Activated CD4-positive, alpha-beta T cell treated with anti-CD3 and anti-CD28 coated beads for 36 hours (primary cell): ENCODE measurements around the gene B3GAT3. TPM values are rescaled to one million over a fixed set of nuclear protein-coding genes. Genes with fewer than 3 reads are reported as not detected.
A peak's percentile ranks its signal among the peaks of the same experiment; 100 is the strongest.

Source experiments
- ATAC-seq: fragments of 200-7000 bp; cut with Tn5 transposase; one replicate; pipeline ENCODE4 v1.10.0; 2021; ENCODE audit warnings: mild to moderate bottlenecking, moderate library complexity
- CTCF ChIA-PET: fragments of 350-600 bp; sonication (Branson Sonifier 250); formaldehyde crosslinking; loops from one replicate; lab custom pipeline; 2021; ENCODE audit warnings: antibody characterized with exemption; lab: Charles Lee
- POLR2A ChIA-PET: fragments of 350-600 bp; sonication (Branson Sonifier 250); formaldehyde crosslinking; loops from one replicate; lab custom pipeline; 2021; ENCODE audit warnings: antibody characterized with exemption, inconsistent platforms; lab: Charles Lee
- DNase-seq: peaks from one replicate; pipeline ENCODE4 v3.0.0-alpha.2; 2020
- H3K27ac Mint-ChIP-seq: one replicate; pipeline ENCODE4 v1.8.0; 2021; ENCODE audit warnings: mixed read lengths
- H3K27me3 Mint-ChIP-seq: one replicate; pipeline ENCODE4 v1.8.0; 2021; ENCODE audit warnings: mixed read lengths
- H3K36me3 Mint-ChIP-seq: one replicate; pipeline ENCODE4 v1.8.0; 2021; ENCODE audit warnings: low read depth, mixed read lengths
- H3K4me1 Mint-ChIP-seq: one replicate; pipeline ENCODE4 v1.8.0; 2021; ENCODE audit warnings: mixed read lengths
- H3K4me3 Mint-ChIP-seq: one replicate; pipeline ENCODE4 v1.8.0; 2021; ENCODE audit warnings: mild to moderate bottlenecking, moderate library complexity, mixed read lengths
- H3K9me3 Mint-ChIP-seq: one replicate; pipeline ENCODE4 v1.8.0; 2021; ENCODE audit warnings: low read depth, mixed read lengths
- intact Hi-C, 2 experiments: fragments of 100-400 bp; cut with DNase I in 1 of 2; cut with micrococcal nuclease in 1 of 2; formaldehyde crosslinking; loops; one replicate each; pipeline versions ENCODE4 v1.14.2 to v1.15.1; 2022 to 2024; cut with DNase I, micrococcal nuclease
- total RNA-seq, 2 experiments: library from RNA; stranded (reverse); gene quantifications; one replicate each; pipeline ENCODE4 v1.2.3, GENCODE V29; 2021

Gene B3GAT3
- 10 to 100 TPM; 48.7 to 57.5 TPM for total RNA-seq

DNA sequence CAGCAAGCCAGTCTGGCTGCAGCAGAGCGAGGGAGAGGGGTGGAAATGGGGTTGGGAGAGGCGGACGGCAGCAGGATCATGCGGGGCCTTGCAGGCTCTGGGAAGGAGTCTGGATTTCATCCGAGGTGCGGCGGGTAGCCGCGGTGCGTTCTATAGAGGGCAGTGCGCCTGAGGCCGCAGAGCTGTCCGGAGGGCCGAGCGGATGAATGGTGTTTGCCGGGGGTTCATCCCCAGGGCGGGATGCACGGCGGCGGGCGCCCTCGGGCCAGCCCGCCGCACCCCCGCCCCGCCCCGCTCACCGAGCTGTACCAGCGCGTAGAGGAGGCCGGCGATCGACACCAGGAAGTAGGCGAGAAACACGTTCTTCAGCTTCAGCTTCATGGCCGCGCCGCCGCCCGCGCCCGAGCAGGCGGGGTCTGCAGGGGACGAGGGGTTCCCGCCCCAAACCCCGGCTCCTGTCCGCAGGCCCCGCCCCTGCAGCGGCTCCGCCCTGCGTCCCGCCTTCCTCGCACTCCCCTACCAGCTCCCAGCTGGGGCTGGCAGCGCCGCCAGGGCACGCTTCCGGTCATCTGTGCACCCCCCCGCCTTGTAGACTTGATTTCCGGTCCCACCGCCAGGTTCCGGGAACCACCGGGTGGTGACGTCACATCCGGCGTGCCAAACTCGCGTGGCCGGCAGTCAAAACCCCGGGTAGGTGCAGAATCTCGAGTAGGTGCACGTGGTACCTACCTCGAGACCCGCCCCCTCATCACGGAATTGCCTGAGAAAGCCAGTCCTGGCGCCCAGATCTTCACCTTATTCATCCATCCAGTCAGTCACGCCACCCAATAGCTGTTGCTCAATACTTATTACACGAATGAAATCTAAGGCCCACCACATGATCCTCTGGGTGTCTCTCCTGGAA is at the start of gene B3GAT3:
B3GAT3 (minus strand) TSS at position 420 of the 904 bp plus-strand sequence; CDS start at position 381, 39 bp downstream.
- Mint-ChIP-seq H3K4me1 (peaks cover 29% of the 10 kb centered on the region), H3K4me3 (peak within 1 kb of the TSS; percentile 92), H3K36me3 (peaks cover 32% of the 10 kb centered on the region), H3K27me3 (no peaks in the 10 kb centered on the region), H3K27ac (peak within 1 kb of the TSS; percentile 94), H3K9me3 (no peaks in the 10 kb centered on the region)
- ChIA-PET POLR2A (interaction anchor here (0.6 to 3.2 kb wide), 14 partner anchors 10 to 234 kb away, joined by 3 to 16 read pairs (median 6); partner anchors contain the start of genes BSCL2, C11orf98, CSKMT and GANAB), CTCF (interaction anchor here (0.7 to 2.9 kb wide), 11 partner anchors 9 to 58 kb away, joined by 3 to 14 read pairs (median 5); partner anchors contain the start of genes C11orf98, CSKMT, EML3 and GANAB)
- peak; percentile 94 for ATAC-seq
- intact Hi-C loops: loop anchor here (1.0 kb wide), 11 partner anchors 10 to 830 kb away; partner anchors contain the start of genes EML3 (in 2 of the 2), TUT1 (in 2 of the 2), C11orf98 (in 1 of the 2) and CSKMT (in 1 of the 2)
- peak; percentile 97 for DNase-seq

- ChIA-PET CTCF (interaction anchor here (0.9 to 2.2 kb wide), 10 partner anchors 10 to 247 kb away, joined by 3 to 7 read pairs (median 4); partner anchors contain the start of genes B3GAT3, INTS5 and SLC3A2), POLR2A (interaction anchor here (0.7 to 3.0 kb wide), 14 partner anchors 10 to 210 kb away, joined by 3 to 24 read pairs (median 6); partner anchors contain the start of genes B3GAT3, BSCL2, GANAB and GNG3)
- no peaks in the 10 kb centered on the region for H3K9me3 Mint-ChIP-seq
- peak overlapping the region; percentile 96 for H3K27ac Mint-ChIP-seq
- peaks cover 58% of the 10 kb centered on the region for H3K36me3 Mint-ChIP-seq
- peaks cover 51% of the 10 kb centered on the region for H3K4me1 Mint-ChIP-seq
- intact Hi-C loops: loop anchor here (1.0 to 5.0 kb wide), 6 partner anchors 25 to 171 kb away; partner anchors contain the start of genes HNRNPUL2 (in 2 of the 2), BSCL2 (in 1 of the 2), GANAB (in 1 of the 2) and GNG3 (in 1 of the 2)
- no peak for DNase-seq
- H3K4me3 Mint-ChIP-seq: peak overlapping the region; percentile 91
- peak; percentile 11 for ATAC-seq
- no peaks in the 10 kb centered on the region for H3K27me3 Mint-ChIP-seq
Measured at GRCh38 chr11:62671236-62671607, 49.4 kb upstream of the B3GAT3 start.

- ATAC-seq (no peak), DNase-seq (no peak)
- POLR2A ChIA-PET: interaction anchor here (0.5 to 3.2 kb wide), 12 partner anchors 10 to 131 kb away, joined by 3 to 23 read pairs (median 4); partner anchors contain the start of genes BSCL2, EEF1G, GNG3 and INTS5
- H3K4me1 Mint-ChIP-seq: peaks cover 49% of the 10 kb centered on the region
- no peaks in the 10 kb centered on the region for H3K9me3 Mint-ChIP-seq
- H3K27me3 Mint-ChIP-seq: no peaks in the 10 kb centered on the region
- peak overlapping the region; percentile 91 for H3K4me3 Mint-ChIP-seq
- CTCF ChIA-PET: interaction anchor here (0.6 to 2.2 kb wide), 6 partner anchors 58 to 1198 kb away, joined by 3 to 7 read pairs (median 3); partner anchors contain the start of gene TMEM179B
- H3K27ac Mint-ChIP-seq: peak overlapping the region; percentile 96
- peaks cover 61% of the 10 kb centered on the region for H3K36me3 Mint-ChIP-seq
- intact Hi-C loops: loop anchor here (2.0 to 5.0 kb wide), 4 partner anchors 38 to 173 kb away; partner anchors contain the start of genes BSCL2 (in 1 of the 2), GNG3 (in 1 of the 2), HNRNPUL2 (in 1 of the 2) and TTC9C (in 1 of the 2)
Measured at GRCh38 chr11:62669420-62670161, 47.8 kb upstream of the B3GAT3 start.

DNA sequence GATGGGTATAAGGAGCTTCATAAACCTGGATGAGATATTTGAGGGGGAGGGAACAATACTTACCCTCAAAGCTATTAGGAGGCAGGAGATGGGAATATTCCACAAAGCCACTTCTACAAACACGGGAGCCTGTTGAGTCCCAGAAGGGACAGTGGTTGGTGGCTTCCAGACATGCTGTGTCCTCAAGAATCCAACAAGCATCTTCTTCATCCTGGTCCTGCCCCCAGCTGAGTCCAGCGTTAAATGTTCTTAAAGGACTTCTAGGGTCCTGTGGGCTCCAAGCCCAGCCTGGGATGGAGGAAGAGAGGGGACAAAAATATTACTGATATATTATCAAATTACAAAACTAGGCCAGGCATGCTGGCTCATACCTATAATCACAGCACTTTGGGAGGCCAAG is 45.7 kb upstream of the B3GAT3 start:
- Mint-ChIP-seq H3K27ac (peak overlapping the region; percentile 89), H3K27me3 (no peaks in the 10 kb centered on the region), H3K4me1 (peaks cover 48% of the 10 kb centered on the region), H3K36me3 (peaks cover 67% of the 10 kb centered on the region), H3K4me3 (peak overlapping the region; percentile 93), H3K9me3 (no peaks in the 10 kb centered on the region)
- CTCF ChIA-PET: interaction anchor here (0.6 to 1.2 kb wide), 7 partner anchors 9 to 239 kb away, joined by 3 to 5 read pairs (median 3); no protein-coding TSS in a partner anchor
- intact Hi-C loops: no loop called here
- no peak for DNase-seq
- POLR2A ChIA-PET: interaction anchor here (0.6 to 3.2 kb wide), 9 partner anchors 9 to 174 kb away, joined by 3 to 23 read pairs (median 4); partner anchors contain the start of genes GANAB, HNRNPUL2, TTC9C and TUT1
- ATAC-seq: no peak

GRCh38 chr11:62666259-62666926 is 44.6 kb upstream of the B3GAT3 start:
- peak overlapping the region; percentile 89 for H3K27ac Mint-ChIP-seq
- ChIA-PET POLR2A (interaction anchor here (0.6 to 3.2 kb wide), 15 partner anchors 10 to 189 kb away, joined by 3 to 38 read pairs (median 14); partner anchors contain the start of genes HNRNPUL2, INTS5, MTA2 and POLR2G), CTCF (interaction anchor here (1.2 to 2.7 kb wide), 4 partner anchors 12 to 121 kb away, joined by 3 to 21 read pairs (median 13); partner anchors contain the start of genes INTS5, MTA2, TMEM179B and TUT1)
- H3K4me3 Mint-ChIP-seq: peak overlapping the region; percentile 93
- H3K9me3 Mint-ChIP-seq: no peaks in the 10 kb centered on the region
- H3K27me3 Mint-ChIP-seq: no peaks in the 10 kb centered on the region
- H3K36me3 Mint-ChIP-seq: peaks cover 61% of the 10 kb centered on the region
- H3K4me1 Mint-ChIP-seq: peaks cover 45% of the 10 kb centered on the region
- intact Hi-C loops: no loop called here
- ATAC-seq: no peak
- DNase-seq: peak; percentile 32

DNA sequence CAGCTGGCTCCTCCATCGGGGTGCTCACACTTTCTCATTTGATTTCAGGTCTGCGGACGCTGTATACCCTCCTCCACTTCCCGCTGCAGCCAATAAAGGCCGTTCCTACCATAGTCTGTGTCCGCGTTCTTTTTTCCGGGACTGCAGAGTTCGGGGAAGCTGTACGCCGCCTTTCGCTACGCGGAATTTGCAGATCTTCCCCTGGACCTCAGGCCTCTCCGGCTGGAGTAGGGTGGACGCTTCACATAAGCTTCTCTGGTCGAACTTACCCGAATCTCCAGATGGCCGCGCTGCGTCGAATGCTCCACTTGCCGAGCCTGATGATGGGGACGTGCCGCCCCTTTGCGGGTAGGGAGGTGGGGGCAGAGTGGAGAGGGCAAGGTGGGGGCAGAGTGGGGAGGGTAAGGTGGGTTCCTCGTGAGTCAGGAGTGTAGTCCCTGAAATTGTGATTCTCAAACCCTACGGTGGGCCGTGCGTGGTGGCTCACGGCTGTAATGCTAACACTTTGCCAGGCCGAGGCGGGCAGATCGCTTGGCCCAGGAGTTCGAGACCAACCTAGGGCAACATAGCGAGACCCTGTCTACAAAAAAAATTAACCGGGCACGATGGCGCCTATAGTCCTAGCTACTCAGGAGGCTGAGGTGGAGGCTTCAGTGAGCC is 43.9 kb upstream of the B3GAT3 start:
- intact Hi-C loops: loop anchor here (1.0 to 2.0 kb wide), 13 partner anchors 12 to 190 kb away; partner anchors contain the start of genes EML3 (in 2 of the 2), GANAB (in 2 of the 2), INTS5 (in 2 of the 2) and TUT1 (in 2 of the 2)
- H3K36me3 Mint-ChIP-seq: peaks cover 56% of the 10 kb centered on the region
- POLR2A ChIA-PET: interaction anchor here (0.6 to 2.8 kb wide), 30 partner anchors 9 to 1652 kb away, joined by 3 to 38 read pairs (median 10); partner anchors contain the start of genes B3GAT3, BSCL2, EEF1G and GANAB
- ATAC-seq: peak; percentile 21
- peak overlapping the region; percentile 93 for H3K4me3 Mint-ChIP-seq
- peak overlapping the region; percentile 89 for H3K27ac Mint-ChIP-seq
- peak; percentile 71 for DNase-seq
- H3K9me3 Mint-ChIP-seq: no peaks in the 10 kb centered on the region
- peaks cover 42% of the 10 kb centered on the region for H3K4me1 Mint-ChIP-seq
- CTCF ChIA-PET: interaction anchor here (0.6 to 2.7 kb wide), 12 partner anchors 8 to 362 kb away, joined by 3 to 21 read pairs (median 4); partner anchors contain the start of genes BSCL2, GNG3, INTS5 and MTA2
- H3K27me3 Mint-ChIP-seq: no peaks in the 10 kb centered on the region

DNA sequence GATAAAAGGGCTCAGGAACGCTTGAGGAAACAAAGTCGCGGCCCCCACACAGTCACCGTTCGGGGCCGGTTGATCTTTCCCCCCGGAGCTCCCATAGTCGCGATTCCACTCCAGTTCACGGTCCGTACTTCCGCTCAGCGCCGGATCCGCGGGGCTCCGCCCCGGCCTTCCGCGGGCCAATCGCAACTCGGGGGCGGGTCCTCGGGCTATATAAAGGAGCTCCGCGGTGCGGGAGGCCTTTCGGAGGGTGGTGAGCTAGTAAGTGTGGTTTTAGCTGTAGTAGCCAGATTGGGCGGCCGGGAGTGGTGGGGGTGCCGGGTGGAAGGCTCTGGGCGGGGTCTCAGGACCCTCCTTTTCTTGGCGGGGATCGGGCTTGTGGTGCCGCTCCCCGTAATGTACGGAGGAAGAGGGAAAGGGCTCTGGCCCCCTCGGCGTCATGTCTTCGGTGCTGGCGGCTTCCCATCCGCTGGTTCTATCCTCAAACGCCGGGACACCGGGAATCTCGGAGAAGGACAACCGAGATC is 43.4 kb upstream of the B3GAT3 start, which contains the start of the genes C11orf98 and CSKMT:
C11orf98 (minus strand) TSS at position 136 of the 524 bp plus-strand sequence; CDS start at position 95, 41 bp downstream.
CSKMT (plus strand) TSS at position 238 of the 524 bp plus-strand sequence. CDS start 568 bp downstream, outside the sequence.
- Mint-ChIP-seq H3K4me1 (peaks cover 38% of the 10 kb centered on the region), H3K4me3 (peak within 1 kb of the TSS; percentile 93), H3K36me3 (peaks cover 51% of the 10 kb centered on the region), H3K9me3 (no peaks in the 10 kb centered on the region), H3K27me3 (no peaks in the 10 kb centered on the region), H3K27ac (peak within 1 kb of the TSS; percentile 89)
- ChIA-PET CTCF (interaction anchor here (0.6 to 2.7 kb wide), 18 partner anchors 9 to 362 kb away, joined by 3 to 21 read pairs (median 4); partner anchors contain the start of genes BSCL2, GNG3, INTS5 and MTA2), POLR2A (interaction anchor here (0.5 to 2.8 kb wide), 36 partner anchors 8 to 1653 kb away, joined by 3 to 38 read pairs (median 6); partner anchors contain the start of genes B3GAT3, BSCL2, EEF1G and GANAB)
- intact Hi-C loops: loop anchor here (1.0 to 2.0 kb wide), 13 partner anchors 12 to 190 kb away; partner anchors contain the start of genes EML3 (in 2 of the 2), GANAB (in 2 of the 2), INTS5 (in 2 of the 2) and TUT1 (in 2 of the 2)
- peak; percentile 97 for DNase-seq
- peak; percentile 90 for ATAC-seq

GRCh38 chr11:62664405-62665074 is 42.8 kb upstream of the B3GAT3 start:
- peak; percentile 60 for ATAC-seq
- Mint-ChIP-seq H3K36me3 (peaks cover 47% of the 10 kb centered on the region), H3K4me1 (peaks cover 32% of the 10 kb centered on the region), H3K27me3 (no peaks in the 10 kb centered on the region), H3K27ac (peak overlapping the region; percentile 89), H3K9me3 (no peaks in the 10 kb centered on the region), H3K4me3 (peak overlapping the region; percentile 93)
- ChIA-PET CTCF (interaction anchor here (0.6 to 2.7 kb wide), 17 partner anchors 9 to 363 kb away, joined by 3 to 21 read pairs (median 4); partner anchors contain the start of genes BSCL2, GNG3, INTS5 and MTA2), POLR2A (interaction anchor here (0.5 to 2.8 kb wide), 35 partner anchors 9 to 699 kb away, joined by 3 to 38 read pairs (median 7); partner anchors contain the start of genes B3GAT3, BSCL2, EEF1G and GANAB)
- peak; percentile 75 for DNase-seq
- intact Hi-C loops: loop anchor here (1.0 to 2.0 kb wide), 13 partner anchors 11 to 191 kb away; partner anchors contain the start of genes EML3 (in 2 of the 2), GANAB (in 2 of the 2), INTS5 (in 2 of the 2) and TUT1 (in 2 of the 2)
